ENCODE results near the gene FNIP1. TPM values are rescaled to one million over a fixed set of nuclear protein-coding genes. Genes with fewer than 3 reads are reported as not detected.

Gene FNIP1
- total and polyA plus RNA-seq, 9 of the 15 experiments (the other 6 are each of a cell fraction or from before 2014, with no cell fraction given) = 5.0 to 32.8 (median 18.4) TPM

DNA sequence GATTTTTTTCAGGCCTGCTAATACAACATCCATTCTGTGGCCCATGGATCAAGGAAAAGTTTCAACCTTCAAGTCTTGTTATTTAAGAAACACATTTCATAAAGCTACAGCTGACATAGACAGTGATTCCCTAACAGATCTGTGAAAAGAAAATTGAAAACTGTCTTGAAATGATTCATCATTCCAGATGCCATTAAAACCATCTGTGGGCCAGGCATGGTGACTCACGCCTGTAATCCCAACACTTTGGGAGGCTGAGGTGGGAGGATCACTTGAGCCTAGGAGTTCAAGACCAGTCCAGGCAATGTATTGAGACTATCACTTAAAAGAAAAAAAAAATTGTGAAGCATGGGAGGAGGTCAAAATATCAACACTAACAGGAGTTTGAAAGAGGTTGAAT lies 167.8 kb downstream of the FNIP1 start (continued):
- no peak for TF ChIP-seq PBX2 (CRISPR knock-in tag; IDR thresholded peaks at IDR 0.05; ENCODE audit: low read depth)
- peak; percentile 5; the same call in 1 of the 2 replicates for TF ChIP-seq PBX2 (tag; conservative IDR thresholded peaks at IDR 0.05; ENCODE audit: low read depth)
- TF ChIP-seq MLLT1 (IDR thresholded peaks at IDR 0.05) = no peak
- no peak for TF ChIP-seq ATF2 (CRISPR knock-in tag; IDR thresholded peaks at IDR 0.05)
- peak; percentile 58; the same call in 1 of the 2 replicates for TF ChIP-seq EHMT2 (IDR thresholded peaks at IDR 0.05)
- TF ChIP-seq SMARCA4 (IDR thresholded peaks at IDR 0.05) = peak; percentile 60; the same call in 1 of the 2 replicates
- TF ChIP-seq JUN (IDR thresholded peaks at IDR 0.05; ENCODE audit: borderline replicate concordance, low read depth, low read length) = peak; percentile 52; the same call in 1 of the 2 replicates
- no peak for TF ChIP-seq JUN (CRISPR knock-in tag; IDR thresholded peaks at IDR 0.05; ENCODE audit: borderline replicate concordance)
- peak; percentile 33; the same call in 1 of the 2 replicates for TF ChIP-seq NFE2 (IDR thresholded peaks at IDR 0.05; ENCODE audit: low read depth)
- peak; percentile 53 for TF ChIP-seq CBFA2T3 (IDR thresholded peaks at IDR 0.05)
- no peak for TF ChIP-seq ZNF140 (CRISPR knock-in tag; IDR thresholded peaks at IDR 0.05)
- TF ChIP-seq MEIS2 (IDR thresholded peaks at IDR 0.05; ENCODE audit: partially characterized antibody) = peak; percentile 74

Data from K562 (cell line).